BLaER1 (cell line): ENCODE measurements around the gene PITPNM3.
"Not testable (repeated sequence)": the region's sequence is repeated elsewhere in the genome, so short reads cannot be mapped to it uniquely, and the experiment has no call there.

Source experiments
- H3K27ac ChIP-seq: shearing (Covaris generic); formaldehyde crosslinking; 2 replicates; pipeline ENCODE4 v1.8.1; 2022
- H3K27me3 ChIP-seq: shearing (Covaris generic); formaldehyde crosslinking; 2 replicates; pipeline ENCODE4 v1.8.1; 2022
- H3K36me3 ChIP-seq: shearing (Covaris generic); formaldehyde crosslinking; 2 replicates; pipeline ENCODE4 v1.8.1; 2022
- H3K4me1 ChIP-seq: shearing (Covaris generic); formaldehyde crosslinking; 2 replicates; pipeline ENCODE4 v1.8.1; 2022
- H3K4me2 ChIP-seq: shearing (Covaris generic); formaldehyde crosslinking; 2 replicates; pipeline ENCODE4 v1.8.1; 2022
- H3K4me3 ChIP-seq: shearing (Covaris generic); formaldehyde crosslinking; 2 replicates; pipeline ENCODE4 v1.8.1; 2022
- H3K9ac ChIP-seq: shearing (Covaris generic); formaldehyde crosslinking; 2 replicates; pipeline ENCODE4 v1.8.1; 2022
- H3K9me3 ChIP-seq: shearing (Covaris generic); formaldehyde crosslinking; 2 replicates; pipeline ENCODE4 v1.8.1; 2022
- H4K20me1 ChIP-seq: shearing (Covaris generic); formaldehyde crosslinking; 2 replicates; pipeline ENCODE4 v1.8.1; 2022
- Cebpa-rat ChIP-seq: shearing (Covaris generic); IDR thresholded peaks from 2 replicates; pipeline ENCODE4 v1.8.1; 2022

The PITPNM3 gene

DNA sequence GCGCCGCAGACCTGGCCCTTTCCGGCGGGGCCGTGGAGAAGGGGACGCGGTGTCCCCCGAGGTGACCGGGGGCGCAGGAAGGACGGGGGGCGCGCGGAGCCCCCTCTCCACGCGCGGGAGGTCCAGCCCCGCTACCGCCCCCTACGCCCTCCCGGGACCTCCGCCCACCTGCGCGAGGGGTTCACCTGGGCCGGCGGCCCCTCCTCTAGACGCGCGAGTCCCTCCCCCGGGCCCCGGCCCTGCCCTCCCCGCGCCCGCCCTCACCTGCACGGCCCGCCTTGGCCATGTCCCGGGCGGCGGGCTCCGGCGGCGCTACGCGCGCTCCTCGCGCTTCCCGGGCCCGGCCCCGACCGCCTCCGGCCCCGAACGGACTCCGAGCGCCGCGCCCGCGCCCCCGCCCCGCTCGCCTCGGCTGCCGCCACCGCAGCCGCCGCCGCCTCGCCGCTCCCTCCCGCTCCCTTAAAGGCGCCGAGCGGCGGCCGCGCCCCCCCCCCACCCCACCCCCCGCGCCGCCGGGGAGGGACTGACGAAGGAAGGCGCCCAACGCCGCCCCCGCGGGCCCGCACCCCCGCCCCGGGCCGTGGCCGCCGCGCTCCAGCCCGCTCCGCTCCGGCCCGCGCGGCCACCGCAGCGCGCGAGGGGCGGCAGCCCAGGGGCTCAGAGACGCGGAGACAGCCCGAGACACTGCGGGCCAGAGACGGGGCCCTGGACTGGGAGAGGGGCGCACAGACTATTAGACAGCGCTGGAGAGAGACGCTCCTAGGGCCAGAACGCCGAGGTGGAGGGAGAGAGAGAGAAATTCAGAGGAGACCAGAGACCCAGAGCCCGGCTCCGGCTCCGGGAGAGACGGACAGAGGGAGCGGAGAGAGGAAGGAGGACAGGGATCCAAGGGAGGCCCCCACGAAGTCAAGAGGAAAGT is at the start of gene PITPNM3:
Gene PITPNM3 (minus strand): TSS at position 435 of the 919 bp plus-strand sequence. CDS start 149 bp downstream, at position 286.
- Histone ChIP-seq H3K9me3 (no peaks in the 10 kb centered on the region), H3K9ac (no peak within 1 kb of the TSS), H3K4me3 (peak within 1 kb of the TSS; percentile 62), H4K20me1 (peaks cover 53% of the 10 kb centered on the region), H3K27me3 (peaks cover 87% of the 10 kb centered on the region), H3K27ac (no peak within 1 kb of the TSS), H3K4me1 (peaks cover 13% of the 10 kb centered on the region), H3K4me2 (peak within 1 kb of the TSS; percentile 88), H3K36me3 (no peaks in the 10 kb centered on the region)
- no peak for TF ChIP-seq Cebpa-rat

GRCh38 chr17:6605142-6605541 is 48.8 kb upstream of the PITPNM3 start:
- H3K27ac ChIP-seq, result no peak overlapping the region
- no peaks in the 10 kb centered on the region for H3K27me3 ChIP-seq
- TF ChIP-seq Cebpa-rat, result no peak
- peaks cover 90% of the 10 kb centered on the region for H3K36me3 ChIP-seq
- no peaks in the 10 kb centered on the region for H3K4me1 ChIP-seq
- H3K4me2 ChIP-seq, result no peak overlapping the region
- H3K9me3 ChIP-seq, result no peaks in the 10 kb centered on the region
- H3K9ac ChIP-seq, result no peak overlapping the region
- H4K20me1 ChIP-seq, result no peaks in the 10 kb centered on the region
- H3K4me3 ChIP-seq, result no peak overlapping the region

DNA sequence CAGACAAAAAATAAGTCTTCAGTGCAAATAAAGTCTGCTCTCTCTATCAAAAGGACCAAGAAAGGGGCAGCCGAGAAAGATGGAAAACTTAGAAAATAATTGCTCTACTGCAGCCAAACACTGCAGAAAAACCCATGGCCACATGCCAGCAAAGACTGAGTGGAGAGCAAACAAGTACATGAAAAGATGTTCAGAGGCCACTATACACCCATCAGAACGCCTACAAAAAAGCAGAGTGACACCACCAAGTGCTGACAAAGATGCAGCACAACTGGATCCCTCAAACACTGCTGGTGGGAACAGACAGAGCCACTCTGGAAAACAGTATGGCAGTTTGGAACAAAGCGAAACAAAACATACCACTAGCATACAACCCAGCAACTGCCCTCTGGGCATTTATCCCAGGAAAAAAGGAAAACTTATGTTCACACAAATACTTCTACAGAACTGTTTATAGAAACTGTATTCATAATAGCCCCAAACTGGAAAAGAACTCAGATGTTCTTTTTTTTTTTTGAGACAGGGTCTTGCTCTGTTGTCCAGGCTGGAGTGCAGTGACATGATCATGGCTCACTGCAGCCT is 47.5 kb upstream of the PITPNM3 start:
- Histone ChIP-seq H3K9ac (no peak overlapping the region), H3K4me3 (no peak overlapping the region), H3K4me1 (peaks cover 8% of the 10 kb centered on the region; the same call in 1 of the 2 replicates), H3K27ac (no peak overlapping the region), H3K4me2 (no peak overlapping the region), H3K27me3 (no peaks in the 10 kb centered on the region), H3K36me3 (peaks cover 88% of the 10 kb centered on the region), H3K9me3 (no peaks in the 10 kb centered on the region), H4K20me1 (no peaks in the 10 kb centered on the region)
- TF ChIP-seq Cebpa-rat, result no peak

- peaks cover 84% of the 10 kb centered on the region for H3K36me3 ChIP-seq
- no peak overlapping the region for H3K4me2 ChIP-seq
- H3K9ac ChIP-seq, result no peak overlapping the region
- no peaks in the 10 kb centered on the region for H4K20me1 ChIP-seq
- TF ChIP-seq Cebpa-rat, result no peak
- H3K4me1 ChIP-seq, result peaks cover 8% of the 10 kb centered on the region; the same call in 1 of the 2 replicates
- H3K27ac ChIP-seq, result no peak overlapping the region
- no peaks in the 10 kb centered on the region for H3K27me3 ChIP-seq
- H3K4me3 ChIP-seq, result no peak overlapping the region
- H3K9me3 ChIP-seq, result no peaks in the 10 kb centered on the region
Observed at GRCh38 chr17:6602141-6602540, 45.8 kb upstream of the PITPNM3 start.

- peaks cover 81% of the 10 kb centered on the region for H3K36me3 ChIP-seq
- peak overlapping the region; percentile 1; the same call in 1 of the 2 replicates for H3K4me2 ChIP-seq
Observed at GRCh38 chr17:6599364-6599763, 43.0 kb upstream of the PITPNM3 start.

DNA sequence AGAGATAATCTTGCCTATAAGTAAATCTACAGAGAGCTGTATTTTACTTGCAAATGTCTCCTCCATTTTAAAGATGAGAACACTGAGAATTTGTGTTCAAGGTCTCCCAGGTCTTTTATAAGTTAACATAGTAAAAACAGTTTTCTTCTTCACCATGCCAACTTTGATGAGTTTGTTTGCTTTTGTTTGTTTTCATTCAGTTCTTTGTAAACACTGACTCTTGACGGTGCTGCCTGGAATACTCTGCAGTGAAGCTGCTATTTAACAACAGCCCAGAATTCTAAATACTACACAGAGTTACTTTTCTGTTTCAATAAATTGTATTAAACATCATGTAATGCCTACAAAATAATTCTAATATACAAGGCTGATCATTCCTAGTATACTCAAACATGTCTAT is 41.4 kb upstream of the PITPNM3 start:
- H3K4me3 ChIP-seq, result no peak overlapping the region
- H3K9me3 ChIP-seq, result no peaks in the 10 kb centered on the region
- H3K4me1 ChIP-seq, result peaks cover 8% of the 10 kb centered on the region; the same call in 1 of the 2 replicates
- H3K36me3 ChIP-seq, result peaks cover 88% of the 10 kb centered on the region
- no peak overlapping the region for H3K9ac ChIP-seq
- H3K27ac ChIP-seq, result no peak overlapping the region
- TF ChIP-seq Cebpa-rat, result no peak
- no peak overlapping the region for H3K4me2 ChIP-seq
- no peaks in the 10 kb centered on the region for H3K27me3 ChIP-seq
- no peaks in the 10 kb centered on the region for H4K20me1 ChIP-seq

More at GRCh38 chr17:6599364-6599763, 43.0 kb upstream of the PITPNM3 start:
- no peak overlapping the region for H3K9ac ChIP-seq
- no peak overlapping the region for H3K27ac ChIP-seq
- H3K9me3 ChIP-seq, result no peaks in the 10 kb centered on the region
- no peak for TF ChIP-seq Cebpa-rat
- H4K20me1 ChIP-seq, result no peaks in the 10 kb centered on the region
- no peak overlapping the region for H3K4me3 ChIP-seq
- H3K27me3 ChIP-seq, result no peaks in the 10 kb centered on the region
- H3K4me1 ChIP-seq, result peaks cover 8% of the 10 kb centered on the region; the same call in 1 of the 2 replicates

GRCh38 chr17:6596941-6597340 is 40.6 kb upstream of the PITPNM3 start:
- Histone ChIP-seq H3K4me1 (peaks cover 8% of the 10 kb centered on the region; the same call in 1 of the 2 replicates), H3K9me3 (no peaks in the 10 kb centered on the region), H4K20me1 (no peaks in the 10 kb centered on the region), H3K36me3 (peaks cover 88% of the 10 kb centered on the region), H3K27me3 (no peaks in the 10 kb centered on the region), H3K4me3 (no peak overlapping the region), H3K27ac (no peak overlapping the region), H3K4me2 (no peak overlapping the region), H3K9ac (no peak overlapping the region)
- no peak for TF ChIP-seq Cebpa-rat

DNA sequence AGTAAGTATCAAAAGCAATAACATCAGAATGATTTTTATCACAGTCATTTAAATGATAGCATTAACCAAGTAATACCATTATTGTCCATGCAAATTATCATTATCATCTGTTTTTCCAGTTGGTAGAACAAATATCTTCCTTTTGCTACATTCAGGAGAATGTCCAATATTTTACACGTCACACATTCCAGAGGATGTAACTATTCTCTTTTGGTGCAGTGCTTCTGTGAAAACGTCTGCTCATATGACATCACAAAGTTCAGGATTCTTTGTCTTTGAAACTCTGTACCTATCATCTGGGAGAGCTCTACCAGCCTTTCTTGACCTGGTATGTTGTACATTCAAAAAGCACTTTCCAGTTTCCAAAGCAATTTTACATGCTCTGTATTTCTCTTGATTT is 40.2 kb upstream of the PITPNM3 start:
- Histone ChIP-seq H3K9ac (no peak overlapping the region), H3K4me2 (no peak overlapping the region), H3K27me3 (no peaks in the 10 kb centered on the region), H3K27ac (no peak overlapping the region), H3K9me3 (no peaks in the 10 kb centered on the region), H3K36me3 (peaks cover 90% of the 10 kb centered on the region), H3K4me1 (peaks cover 8% of the 10 kb centered on the region; the same call in 1 of the 2 replicates), H4K20me1 (no peaks in the 10 kb centered on the region), H3K4me3 (no peak overlapping the region)
- no peak for TF ChIP-seq Cebpa-rat

DNA sequence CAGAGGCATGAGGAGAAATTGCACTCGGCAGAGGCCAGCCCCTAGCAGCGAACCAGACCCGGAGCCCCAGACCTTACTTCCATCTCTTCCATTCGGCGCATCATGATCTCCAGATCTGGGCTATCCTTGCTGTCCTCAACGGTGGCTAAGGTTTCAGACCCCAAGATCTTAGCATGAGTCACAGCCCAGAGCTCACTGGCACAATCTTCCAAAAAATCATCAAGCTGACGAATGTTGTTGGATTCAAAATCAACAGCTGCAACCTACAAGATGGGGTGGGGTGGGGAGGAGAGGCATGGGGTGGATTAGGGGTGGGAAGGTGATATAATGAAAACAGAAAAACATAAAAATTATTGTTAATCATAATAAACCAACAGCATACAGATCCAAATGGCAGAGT is 39.7 kb upstream of the PITPNM3 start:
- no peak for TF ChIP-seq Cebpa-rat
- Histone ChIP-seq H4K20me1 (no peaks in the 10 kb centered on the region), H3K27ac (no peak overlapping the region), H3K9me3 (no peaks in the 10 kb centered on the region), H3K4me1 (peaks cover 8% of the 10 kb centered on the region; the same call in 1 of the 2 replicates), H3K4me2 (no peak overlapping the region), H3K4me3 (no peak overlapping the region), H3K36me3 (peaks cover 90% of the 10 kb centered on the region), H3K9ac (no peak overlapping the region), H3K27me3 (no peaks in the 10 kb centered on the region)

DNA sequence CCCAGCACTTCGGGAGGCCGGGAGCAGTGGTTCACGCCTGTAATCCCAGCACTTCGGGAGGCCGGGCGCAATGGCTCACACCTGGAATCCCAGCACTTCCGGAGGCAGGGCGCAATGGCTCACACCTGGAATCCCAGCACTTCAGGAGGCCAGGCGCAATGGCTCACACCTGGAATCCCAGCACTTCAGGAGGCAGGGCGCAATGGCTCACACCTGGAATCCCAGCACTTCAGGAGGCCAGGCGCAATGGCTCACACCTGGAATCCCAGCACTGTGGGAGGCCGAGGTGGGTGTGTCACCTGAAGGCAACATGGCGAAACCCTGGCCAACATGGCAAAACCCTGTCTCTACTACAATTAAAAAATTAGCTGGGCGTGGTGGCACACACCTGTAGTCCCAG is 37.0 kb upstream of the PITPNM3 start:
- not testable (repeated sequence) for H3K4me2 ChIP-seq, H3K4me1 ChIP-seq, H3K4me3 ChIP-seq, H3K27me3 ChIP-seq, H4K20me1 ChIP-seq, H3K9ac ChIP-seq, H3K27ac ChIP-seq, H3K9me3 ChIP-seq
- peaks cover 89% of the 10 kb centered on the region for H3K36me3 ChIP-seq
